RWPE2 (cell line): ENCODE results near the gene SPATA19.

Experiments
- ATAC-seq: fragments of 200-7000 bp; cut with Tn5 transposase; 3 replicates; pipeline ENCODE4 v1.9.1; 2021; ENCODE audit warnings: low read depth
- DNase-seq: peaks from one replicate; pipeline ENCODE4 v3.0.0-alpha.2; 2020; ENCODE audit warnings: low spot score
- H3K27ac ChIP-seq: fragments of 450-650 bp; 2 replicates; pipeline ENCODE4 v1.5.1; 2017; ENCODE audit warnings: mild to moderate bottlenecking; ENCODE audit not compliant: poor library complexity, severe bottlenecking
- H3K27me3 ChIP-seq: fragments of 250-450 bp; sonication (Bioruptor Pico); 2 replicates; pipeline ENCODE4 v1.5.1; 2021; ENCODE audit warnings: mild to moderate bottlenecking, moderate library complexity; ENCODE audit not compliant: insufficient read depth, poor library complexity, severe bottlenecking
- H3K36me3 ChIP-seq: fragments of 250-450 bp; sonication (Bioruptor Pico); 2 replicates; pipeline ENCODE4 v1.5.1; 2020; ENCODE audit warnings: low read depth, mild to moderate bottlenecking, moderate library complexity
- H3K4me1 ChIP-seq: fragments of 250-450 bp; sonication (Bioruptor Pico); 2 replicates; pipeline ENCODE4 v1.5.1; 2021; ENCODE audit warnings: mild to moderate bottlenecking, moderate library complexity; ENCODE audit not compliant: insufficient read depth, poor library complexity, severe bottlenecking
- H3K4me3 ChIP-seq: fragments of 250-450 bp; sonication (Bioruptor Pico); 2 replicates; pipeline ENCODE4 v1.5.1; 2021; ENCODE audit warnings: mild to moderate bottlenecking, moderate library complexity; ENCODE audit not compliant: severe bottlenecking
- H3K9me3 ChIP-seq: fragments of 250-450 bp; sonication (Bioruptor Pico); 2 replicates; pipeline ENCODE4 v1.5.1; 2021; ENCODE audit warnings: mild to moderate bottlenecking, moderate library complexity; ENCODE audit not compliant: severe bottlenecking
- CTCF ChIP-seq: fragments of 450-650 bp; IDR thresholded peaks from one replicate; pipeline ENCODE4 v1.5.1; 2017; ENCODE audit warnings: mild to moderate bottlenecking, moderate library complexity; ENCODE audit not compliant: poor library complexity, severe bottlenecking

SPATA19 gene

GRCh38 chr11:133808393-133809140 lies 36.7 kb downstream of the SPATA19 start:
- Histone ChIP-seq H3K27me3 (peaks cover 19% of the 10 kb centered on the region), H3K4me1 (no peaks in the 10 kb centered on the region), H3K4me3 (no peak overlapping the region), H3K27ac (no peak overlapping the region), H3K9me3 (no peaks in the 10 kb centered on the region), H3K36me3 (no peaks in the 10 kb centered on the region)
- ATAC-seq (no peak), DNase-seq (no peak)
- TF ChIP-seq CTCF = no peak

GRCh38 chr11:133803026-133803425 lies 42.3 kb downstream of the SPATA19 start:
- TF ChIP-seq CTCF = no peak
- DNase-seq = no peak
- ATAC-seq = no peak
- Histone ChIP-seq H3K36me3 (no peaks in the 10 kb centered on the region), H3K27me3 (peaks cover 5% of the 10 kb centered on the region), H3K9me3 (no peaks in the 10 kb centered on the region), H3K4me3 (no peak overlapping the region), H3K4me1 (no peaks in the 10 kb centered on the region), H3K27ac (no peak overlapping the region)

- no peaks in the 10 kb centered on the region for H3K9me3 ChIP-seq
- no peak for DNase-seq
- no peaks in the 10 kb centered on the region for H3K4me1 ChIP-seq
- no peak for ATAC-seq
- H3K27me3 ChIP-seq = no peaks in the 10 kb centered on the region
- TF ChIP-seq CTCF = no peak
- no peaks in the 10 kb centered on the region for H3K36me3 ChIP-seq
- H3K27ac ChIP-seq = no peak overlapping the region
- H3K4me3 ChIP-seq = no peak overlapping the region
These were observed 44.0 kb downstream of the SPATA19 start for GRCh38 chr11:133801356-133801755.

- DNase-seq (no peak), ATAC-seq (no peak)
- Histone ChIP-seq H3K4me3 (no peak overlapping the region), H3K4me1 (no peaks in the 10 kb centered on the region), H3K27me3 (no peaks in the 10 kb centered on the region), H3K27ac (no peak overlapping the region), H3K9me3 (no peaks in the 10 kb centered on the region), H3K36me3 (no peaks in the 10 kb centered on the region)
- TF ChIP-seq CTCF = no peak
These were observed 44.6 kb downstream of the SPATA19 start for GRCh38 chr11:133800666-133801065.

GRCh38 chr11:133797554-133797953 lies 47.8 kb downstream of the SPATA19 start:
- Histone ChIP-seq H3K36me3 (no peaks in the 10 kb centered on the region), H3K9me3 (no peaks in the 10 kb centered on the region), H3K4me3 (no peak overlapping the region), H3K27ac (no peak overlapping the region), H3K4me1 (no peaks in the 10 kb centered on the region), H3K27me3 (no peaks in the 10 kb centered on the region)
- ATAC-seq = no peak
- no peak for TF ChIP-seq CTCF
- DNase-seq = no peak
